VCaP (cell line): ENCODE measurements around the gene NINL.
"Not testable (repeated sequence)": the region's sequence is repeated elsewhere in the genome, so short reads cannot be mapped to it uniquely, and the experiment has no call there.

ENCODE experiments used
- H3K27ac ChIP-seq: fragments of 450-650 bp; 2 replicates; pipeline ENCODE4 v1.5.1; 2017
- CTCF ChIP-seq: fragments of 450-650 bp; conservative IDR thresholded peaks from 2 replicates; pipeline ENCODE4 v1.5.1; 2017; ENCODE audit warnings: mild to moderate bottlenecking, moderate library complexity

Gene NINL

DNA sequence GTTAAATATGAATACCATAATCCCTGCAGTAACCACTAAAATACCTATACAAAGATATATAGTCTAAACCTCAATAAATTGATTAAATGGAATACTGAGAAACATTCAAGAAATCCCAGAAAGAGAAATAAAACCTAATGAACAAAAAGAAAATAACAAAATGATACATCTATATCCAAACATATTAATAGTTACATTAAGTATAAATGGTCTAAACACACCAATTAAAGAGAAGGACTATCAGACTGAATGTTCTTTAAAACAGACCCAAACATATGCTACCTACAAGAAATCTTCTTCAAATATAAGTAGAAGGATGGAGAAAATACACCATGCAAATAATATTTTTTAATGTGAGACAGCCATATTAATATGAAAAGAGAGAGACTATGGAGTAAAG lies 22.0 kb downstream of the NINL start:
- no peak for TF ChIP-seq CTCF
- no peak overlapping the region for H3K27ac ChIP-seq

- H3K27ac ChIP-seq = not testable (repeated sequence)
Observed at GRCh38 chr20:25561771-25562170, 23.6 kb downstream of the NINL start.

- peak overlapping the region; percentile 80 for H3K27ac ChIP-seq
- no peak for TF ChIP-seq CTCF
Observed at GRCh38 chr20:25553819-25554296, 31.5 kb downstream of the NINL start.

GRCh38 chr20:25552977-25553376 lies 32.4 kb downstream of the NINL start:
- no peak for TF ChIP-seq CTCF
- H3K27ac ChIP-seq = peak overlapping the region; percentile 80

GRCh38 chr20:25551413-25552215 lies 33.7 kb downstream of the NINL start:
- H3K27ac ChIP-seq = peak overlapping the region; percentile 80
- TF ChIP-seq CTCF = no peak

DNA sequence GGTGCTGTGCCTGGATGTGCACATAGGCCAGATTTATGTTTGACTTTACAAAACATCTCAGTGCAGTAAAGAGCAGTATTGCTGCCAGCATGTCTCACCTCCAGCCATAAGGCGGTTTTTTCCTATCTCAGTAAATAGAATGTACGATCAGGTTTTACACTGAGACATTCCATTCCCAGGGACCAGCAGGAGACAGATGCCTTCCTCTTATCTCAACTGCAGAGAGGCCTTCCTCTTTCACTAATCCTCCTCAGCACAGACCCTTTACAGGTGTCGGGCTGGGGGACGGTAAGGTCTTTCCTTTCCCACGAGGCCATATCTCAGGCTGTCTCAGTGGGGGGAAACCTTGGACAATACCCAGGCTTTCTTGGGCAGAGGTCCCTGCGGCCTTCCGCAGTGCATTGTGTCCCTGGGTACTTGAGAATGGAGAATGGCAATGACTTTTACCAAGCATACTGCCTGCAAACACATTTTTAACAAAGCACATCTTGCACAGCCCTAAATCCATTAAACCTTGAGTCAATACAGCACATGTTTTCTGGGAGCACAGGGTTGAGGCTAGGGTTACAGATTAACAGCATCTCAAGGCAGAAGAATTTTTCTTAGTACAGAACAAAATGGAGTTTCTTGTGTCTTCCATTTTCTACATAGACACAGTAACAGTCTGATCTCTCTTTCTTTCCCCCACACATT lies 34.5 kb downstream of the NINL start:
- peak overlapping the region; percentile 80 for H3K27ac ChIP-seq

DNA sequence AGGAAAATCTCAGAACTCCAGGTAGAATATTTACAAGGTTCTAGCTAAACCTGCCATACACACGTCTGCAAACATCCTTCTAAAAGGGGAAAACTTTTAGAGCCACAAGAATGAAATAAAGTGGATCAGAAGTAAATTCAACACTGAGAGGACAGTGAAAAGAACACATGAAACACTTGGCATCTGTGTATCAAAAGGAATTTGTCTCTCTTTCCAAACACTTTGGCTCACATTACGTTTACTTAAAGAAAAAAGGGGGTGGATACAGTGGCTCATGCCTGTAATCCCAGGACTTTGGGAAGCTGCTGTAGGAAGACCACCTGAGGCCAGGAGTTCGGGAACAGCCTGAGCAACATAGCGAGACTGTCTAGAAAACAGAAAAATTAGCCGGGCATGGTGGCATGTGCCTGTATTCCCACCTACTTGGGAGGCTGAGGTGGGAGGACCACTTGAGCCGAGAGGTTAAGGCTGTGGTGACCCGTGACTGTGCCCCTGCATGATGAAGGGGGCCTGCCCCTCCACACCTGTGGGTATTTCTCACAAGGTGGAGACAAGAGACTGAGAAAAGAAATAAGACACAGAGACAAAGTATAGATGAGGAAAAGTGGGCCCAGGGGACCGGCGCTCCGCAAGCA lies 35.4 kb downstream of the NINL start:
- peak overlapping the region; percentile 80 for H3K27ac ChIP-seq
- TF ChIP-seq CTCF = no peak

GRCh38 chr20:25549172-25549773 lies 36.1 kb downstream of the NINL start:
- no peak for TF ChIP-seq CTCF
- peak overlapping the region; percentile 80 for H3K27ac ChIP-seq
